ENCODE data around the gene SRI. TPM values are rescaled to one million over a fixed set of nuclear protein-coding genes. Genes with fewer than 3 reads are reported as not detected.

SRI gene
- total RNA-seq, 1 experiment from 2014 or later, result 138 TPM

DNA sequence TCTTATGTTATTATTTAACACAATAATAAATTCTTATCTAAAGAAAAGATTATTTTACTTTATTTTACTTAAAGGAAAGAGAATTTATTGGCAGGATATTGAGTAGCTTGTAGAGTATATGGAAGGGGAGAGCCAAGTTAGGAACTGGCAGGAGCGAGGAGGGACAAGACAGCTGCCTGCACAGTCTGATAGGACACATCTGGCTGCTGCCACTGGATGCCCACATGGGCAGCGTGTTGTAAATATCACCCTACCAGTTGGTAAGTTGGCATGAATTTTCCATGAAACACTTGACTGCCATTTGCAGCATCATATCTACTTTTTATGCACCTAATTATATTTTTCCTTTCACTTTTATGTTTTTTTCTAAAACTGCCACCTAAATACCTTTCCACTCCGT lies 19.6 kb downstream of the SRI start:
- POLR2A ChIA-PET, result no interaction called here
- in situ Hi-C loops (cut with HindIII; ENCODE audit: low pct_unique_long_range_greater_than_20kb, low sequenced_read_pairs), result no loop called here
- intact Hi-C loops (cut with micrococcal nuclease; ENCODE audit: unreplicated experiment), result no loop called here

DNA sequence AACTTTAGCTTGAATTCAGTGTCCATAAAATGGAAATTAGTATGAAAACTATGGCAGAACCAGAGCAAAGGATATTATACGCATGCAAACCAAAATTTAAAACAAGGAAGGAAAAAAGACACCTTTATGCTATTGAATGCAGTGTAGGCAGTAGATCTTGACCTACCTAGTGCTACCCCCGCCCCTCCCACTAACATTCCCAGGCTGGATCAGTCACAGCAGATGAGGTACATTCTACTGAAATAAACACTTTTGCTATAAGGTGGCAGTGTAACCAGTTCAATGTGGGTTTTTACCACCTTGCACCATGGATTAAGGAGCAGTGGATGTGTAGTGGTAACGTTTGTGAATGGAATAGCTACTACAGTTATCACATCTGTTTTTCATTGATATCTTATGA lies 27.9 kb downstream of the SRI start:
- in situ Hi-C loops (cut with HindIII; ENCODE audit: low pct_unique_long_range_greater_than_20kb, low sequenced_read_pairs), result no loop called here
- no peaks in the 10 kb centered on the region for H3K9me3 ChIP-seq (ENCODE audit: control insufficient read depth, insufficient read depth, low read depth, low read length)
- H3K27me3 ChIP-seq (ENCODE audit: control insufficient read depth, insufficient read depth, low read length), result no peaks in the 10 kb centered on the region; the same call in none of the 2 replicates
- TF ChIP-seq SIN3A (IDR thresholded peaks at IDR 0.05; ENCODE audit: borderline replicate concordance, insufficient read depth, low read depth, low read length) (no peak), POLR2AphosphoS5 (IDR thresholded peaks at IDR 0.05; ENCODE audit: low read depth, low read length) (no peak), TCF7L2 (IDR thresholded peaks at IDR 0.05; ENCODE audit: low read depth, low read length) (no peak)
- TF ChIP-seq, protein P1, sequence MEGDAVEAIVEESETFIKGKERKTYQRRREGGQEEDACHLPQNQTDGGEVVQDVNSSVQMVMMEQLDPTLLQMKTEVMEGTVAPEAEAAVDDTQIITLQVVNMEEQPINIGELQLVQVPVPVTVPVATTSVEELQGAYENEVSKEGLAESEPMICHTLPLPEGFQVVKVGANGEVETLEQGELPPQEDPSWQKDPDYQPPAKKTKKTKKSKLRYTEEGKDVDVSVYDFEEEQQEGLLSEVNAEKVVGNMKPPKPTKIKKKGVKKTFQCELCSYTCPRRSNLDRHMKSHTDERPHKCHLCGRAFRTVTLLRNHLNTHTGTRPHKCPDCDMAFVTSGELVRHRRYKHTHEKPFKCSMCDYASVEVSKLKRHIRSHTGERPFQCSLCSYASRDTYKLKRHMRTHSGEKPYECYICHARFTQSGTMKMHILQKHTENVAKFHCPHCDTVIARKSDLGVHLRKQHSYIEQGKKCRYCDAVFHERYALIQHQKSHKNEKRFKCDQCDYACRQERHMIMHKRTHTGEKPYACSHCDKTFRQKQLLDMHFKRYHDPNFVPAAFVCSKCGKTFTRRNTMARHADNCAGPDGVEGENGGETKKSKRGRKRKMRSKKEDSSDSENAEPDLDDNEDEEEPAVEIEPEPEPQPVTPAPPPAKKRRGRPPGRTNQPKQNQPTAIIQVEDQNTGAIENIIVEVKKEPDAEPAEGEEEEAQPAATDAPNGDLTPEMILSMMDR (IDR thresholded peaks at IDR 0.05), result no peak
- TF ChIP-seq, protein P2, sequence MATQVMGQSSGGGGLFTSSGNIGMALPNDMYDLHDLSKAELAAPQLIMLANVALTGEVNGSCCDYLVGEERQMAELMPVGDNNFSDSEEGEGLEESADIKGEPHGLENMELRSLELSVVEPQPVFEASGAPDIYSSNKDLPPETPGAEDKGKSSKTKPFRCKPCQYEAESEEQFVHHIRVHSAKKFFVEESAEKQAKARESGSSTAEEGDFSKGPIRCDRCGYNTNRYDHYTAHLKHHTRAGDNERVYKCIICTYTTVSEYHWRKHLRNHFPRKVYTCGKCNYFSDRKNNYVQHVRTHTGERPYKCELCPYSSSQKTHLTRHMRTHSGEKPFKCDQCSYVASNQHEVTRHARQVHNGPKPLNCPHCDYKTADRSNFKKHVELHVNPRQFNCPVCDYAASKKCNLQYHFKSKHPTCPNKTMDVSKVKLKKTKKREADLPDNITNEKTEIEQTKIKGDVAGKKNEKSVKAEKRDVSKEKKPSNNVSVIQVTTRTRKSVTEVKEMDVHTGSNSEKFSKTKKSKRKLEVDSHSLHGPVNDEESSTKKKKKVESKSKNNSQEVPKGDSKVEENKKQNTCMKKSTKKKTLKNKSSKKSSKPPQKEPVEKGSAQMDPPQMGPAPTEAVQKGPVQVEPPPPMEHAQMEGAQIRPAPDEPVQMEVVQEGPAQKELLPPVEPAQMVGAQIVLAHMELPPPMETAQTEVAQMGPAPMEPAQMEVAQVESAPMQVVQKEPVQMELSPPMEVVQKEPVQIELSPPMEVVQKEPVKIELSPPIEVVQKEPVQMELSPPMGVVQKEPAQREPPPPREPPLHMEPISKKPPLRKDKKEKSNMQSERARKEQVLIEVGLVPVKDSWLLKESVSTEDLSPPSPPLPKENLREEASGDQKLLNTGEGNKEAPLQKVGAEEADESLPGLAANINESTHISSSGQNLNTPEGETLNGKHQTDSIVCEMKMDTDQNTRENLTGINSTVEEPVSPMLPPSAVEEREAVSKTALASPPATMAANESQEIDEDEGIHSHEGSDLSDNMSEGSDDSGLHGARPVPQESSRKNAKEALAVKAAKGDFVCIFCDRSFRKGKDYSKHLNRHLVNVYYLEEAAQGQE (IDR thresholded peaks at IDR 0.05; ENCODE audit: insufficient read depth in 1 of 2, low read depth in 2 of 2, low read length in 1 of 2), result no peak
- no peak overlapping the region for H3K27ac ChIP-seq (ENCODE audit: low read length)
- H3K4me3 ChIP-seq (ENCODE audit: low read depth in 2 of 2, low read length in 2 of 2), result no peak overlapping the region
- H3K4me1 ChIP-seq (ENCODE audit: control insufficient read depth, insufficient read depth, low read length), result no peaks in the 10 kb centered on the region
- POLR2A ChIA-PET, result no interaction called here
- H3K36me3 ChIP-seq (ENCODE audit: control insufficient read depth, insufficient read depth, low read length), result no peaks in the 10 kb centered on the region
- no TSS peak for BruUV-seq (replicated peaks)
- DNase-seq (ENCODE audit: low read depth, low spot score) (no peak), ATAC-seq (no peak)
- intact Hi-C loops (cut with micrococcal nuclease; ENCODE audit: unreplicated experiment), result no loop called here
- CTCF ChIA-PET, result no interaction called here

More for the DNA sequence above, 19.6 kb downstream of the SRI start:
- TF ChIP-seq, protein P1 (IDR thresholded peaks at IDR 0.05), result no peak
- TF ChIP-seq TCF7L2 (IDR thresholded peaks at IDR 0.05; ENCODE audit: low read depth, low read length), result no peak
- Histone ChIP-seq H3K36me3 (ENCODE audit: control insufficient read depth, insufficient read depth, low read length) (no peaks in the 10 kb centered on the region), H3K4me1 (ENCODE audit: control insufficient read depth, insufficient read depth, low read length) (no peaks in the 10 kb centered on the region; the same call in 1 of the 2 replicates), H3K27me3 (ENCODE audit: control insufficient read depth, insufficient read depth, low read length) (no peaks in the 10 kb centered on the region), H3K9me3 (ENCODE audit: control insufficient read depth, insufficient read depth, low read depth, low read length) (no peaks in the 10 kb centered on the region), H3K27ac (ENCODE audit: low read length) (no peak overlapping the region), H3K4me3 (ENCODE audit: low read depth in 2 of 2, low read length in 2 of 2) (no peak overlapping the region)
- CTCF ChIA-PET, result interaction anchor here (0.5 kb wide), 1 partner anchor 638 kb away, joined by 8 read pairs; no protein-coding TSS in a partner anchor
- DNase-seq (ENCODE audit: low read depth, low spot score) (no peak), ATAC-seq (no peak)
- BruUV-seq (replicated peaks), result no TSS peak

All from Panc1 (cell line).